ENCODE measurements around the gene FPGS. TPM values are rescaled to one million over a fixed set of nuclear protein-coding genes. Genes with fewer than 3 reads are reported as not detected.
"Not testable (repeated sequence)": the region's sequence is repeated elsewhere in the genome, so short reads cannot be mapped to it uniquely, and the experiment has no call there.

The FPGS gene
- total and polyA plus RNA-seq, 9 donors = 18.9 to 209 (median 154) TPM

DNA sequence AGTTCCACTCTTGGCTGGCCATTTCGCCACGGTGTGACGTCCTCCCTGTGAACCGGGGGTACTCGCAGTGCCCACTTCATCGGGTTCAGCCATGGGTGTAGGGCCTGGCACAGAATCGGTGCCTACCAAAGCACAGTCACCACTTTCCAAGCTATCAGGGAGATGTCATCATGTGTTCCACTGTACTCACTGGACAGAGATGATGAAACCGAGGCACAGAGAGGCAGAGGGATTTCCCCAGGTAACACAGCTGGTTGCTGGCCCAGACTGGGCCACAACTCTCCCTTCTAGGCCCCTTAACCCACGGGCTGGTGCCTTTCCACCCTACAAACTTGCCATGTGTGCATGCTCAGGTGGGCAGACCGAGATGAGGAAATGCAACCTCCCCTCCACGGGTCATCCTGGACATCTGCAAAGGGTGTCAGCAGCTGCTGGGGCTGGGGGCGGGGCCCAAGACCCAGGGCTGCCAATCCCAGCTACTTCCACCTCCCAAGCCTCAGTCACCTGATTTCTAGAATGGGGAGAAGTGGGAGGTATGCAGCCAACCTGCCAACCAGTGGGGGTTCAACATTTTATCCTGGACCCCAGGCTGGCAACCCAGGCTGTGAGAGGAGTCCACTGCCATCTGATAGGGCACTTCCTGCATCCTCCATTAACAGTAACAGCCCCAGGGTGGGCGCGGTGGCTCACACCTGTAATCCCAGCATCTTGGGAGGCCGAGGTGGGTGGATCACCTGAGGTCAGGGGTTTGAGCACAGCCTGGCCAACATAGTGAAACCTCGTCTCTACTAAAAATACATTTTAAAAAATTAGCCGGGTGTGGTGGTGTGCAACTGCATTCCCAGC, 23.3 kb upstream of the FPGS start:
- peak overlapping the region; percentile 68 to 69 for H3K27ac ChIP-seq
- no peaks in the 10 kb centered on the region for H3K27me3 ChIP-seq
- no peaks in the 10 kb centered on the region for H3K36me3 ChIP-seq
- no peaks in the 10 kb centered on the region for H3K9me3 ChIP-seq
- H3K4me1 ChIP-seq (ENCODE audit: insufficient read depth) = no peaks in the 10 kb centered on the region
- H3K4me3 ChIP-seq = no peak overlapping the region
- TF ChIP-seq, protein P1, sequence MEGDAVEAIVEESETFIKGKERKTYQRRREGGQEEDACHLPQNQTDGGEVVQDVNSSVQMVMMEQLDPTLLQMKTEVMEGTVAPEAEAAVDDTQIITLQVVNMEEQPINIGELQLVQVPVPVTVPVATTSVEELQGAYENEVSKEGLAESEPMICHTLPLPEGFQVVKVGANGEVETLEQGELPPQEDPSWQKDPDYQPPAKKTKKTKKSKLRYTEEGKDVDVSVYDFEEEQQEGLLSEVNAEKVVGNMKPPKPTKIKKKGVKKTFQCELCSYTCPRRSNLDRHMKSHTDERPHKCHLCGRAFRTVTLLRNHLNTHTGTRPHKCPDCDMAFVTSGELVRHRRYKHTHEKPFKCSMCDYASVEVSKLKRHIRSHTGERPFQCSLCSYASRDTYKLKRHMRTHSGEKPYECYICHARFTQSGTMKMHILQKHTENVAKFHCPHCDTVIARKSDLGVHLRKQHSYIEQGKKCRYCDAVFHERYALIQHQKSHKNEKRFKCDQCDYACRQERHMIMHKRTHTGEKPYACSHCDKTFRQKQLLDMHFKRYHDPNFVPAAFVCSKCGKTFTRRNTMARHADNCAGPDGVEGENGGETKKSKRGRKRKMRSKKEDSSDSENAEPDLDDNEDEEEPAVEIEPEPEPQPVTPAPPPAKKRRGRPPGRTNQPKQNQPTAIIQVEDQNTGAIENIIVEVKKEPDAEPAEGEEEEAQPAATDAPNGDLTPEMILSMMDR (IDR thresholded peaks at IDR 0.05) = no peak
- TF ChIP-seq EP300 (IDR thresholded peaks at IDR 0.05) (no peak), POLR2A (IDR thresholded peaks at IDR 0.05) (no peak)
- WGBS, 3 donors = 65 to 70% (median 68%) methylated on average over 14 to 17 of the region's 17 CpGs
- no peak for DNase-seq
- intact Hi-C loops (cut with DNase I) = no loop called here

DNA sequence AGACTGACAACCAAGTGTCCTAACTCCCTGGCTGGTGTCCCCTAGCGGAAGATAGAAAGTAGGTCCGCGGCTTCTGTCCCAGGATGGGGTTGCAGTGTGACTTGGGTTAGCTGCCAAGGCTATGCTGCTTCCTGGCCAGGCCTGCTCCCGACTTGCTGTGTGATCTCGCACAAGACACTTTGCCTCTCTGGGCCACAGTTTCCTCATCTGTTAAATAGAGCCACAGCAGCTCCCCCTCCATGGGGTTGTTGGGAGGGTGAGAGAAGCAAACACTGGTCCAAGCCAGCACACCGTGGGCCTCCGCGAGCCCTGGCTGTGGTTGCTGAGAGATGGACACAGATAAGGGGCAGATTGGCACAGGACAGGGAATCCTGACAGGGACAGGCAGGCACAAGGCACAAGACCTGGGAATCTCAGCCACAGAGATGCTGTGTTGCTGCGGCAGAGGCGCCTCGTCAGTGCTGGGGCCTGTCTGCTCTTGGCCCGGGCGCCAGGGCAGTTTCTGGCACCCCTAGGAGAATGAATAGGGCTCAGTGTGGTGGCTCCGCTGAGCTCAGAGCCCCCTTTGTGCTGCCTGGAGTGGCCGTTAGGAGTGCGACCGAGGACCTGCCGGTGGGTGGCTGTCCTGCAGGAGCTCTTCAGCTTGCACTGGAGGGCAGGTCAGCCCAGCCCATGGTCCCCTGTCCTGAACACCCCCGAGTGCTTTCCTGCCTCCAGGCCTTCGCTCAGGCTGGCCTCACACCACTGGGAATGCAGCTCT, 22.4 kb upstream of the FPGS start:
- H3K4me1 ChIP-seq (ENCODE audit: insufficient read depth) = peaks cover 3% of the 10 kb centered on the region
- no peaks in the 10 kb centered on the region for H3K27me3 ChIP-seq
- no peaks in the 10 kb centered on the region for H3K9me3 ChIP-seq
- TF ChIP-seq, protein P1 (IDR thresholded peaks at IDR 0.05) = no peak
- TF ChIP-seq EP300 (IDR thresholded peaks at IDR 0.05) (no peak), POLR2A (IDR thresholded peaks at IDR 0.05) (no peak)
- no peak for DNase-seq
- no peak overlapping the region for H3K27ac ChIP-seq
- WGBS, 3 donors = 81 to 89% (median 87%) methylated on average over 20 of the region's 20 CpGs
- intact Hi-C loops (cut with DNase I) = loop anchor here in 2 of 4 donors (5.0 to 10.0 kb wide), 3 partner anchors 38 to 84 kb away; partner anchors contain the start of gene TOR2A (in 1 of the 2)
- no peaks in the 10 kb centered on the region for H3K36me3 ChIP-seq
- no peak overlapping the region for H3K4me3 ChIP-seq

DNA sequence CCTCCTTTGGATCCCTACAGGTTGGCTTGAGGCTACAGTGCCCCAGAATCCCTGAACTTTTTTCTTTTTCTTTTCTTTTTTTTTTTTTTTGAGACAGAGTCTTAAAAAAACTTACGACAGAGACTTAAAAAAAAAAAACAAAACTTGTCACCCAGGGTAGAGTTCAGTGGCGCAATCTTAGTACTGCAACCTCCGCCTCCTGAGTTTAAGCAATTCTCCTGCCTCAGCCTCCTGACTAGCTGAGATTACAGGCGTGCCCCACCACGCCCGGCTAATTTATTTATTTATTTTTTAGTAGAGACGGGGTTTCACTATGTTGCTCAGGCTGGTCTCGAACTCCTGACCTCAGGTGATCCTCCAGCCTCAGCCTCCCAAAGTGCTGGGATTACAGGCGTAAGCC, 21.8 kb upstream of the FPGS start:
- not testable (repeated sequence) for H3K4me3 ChIP-seq; H3K27ac ChIP-seq; H3K9me3 ChIP-seq; DNase-seq; H3K27me3 ChIP-seq; H3K36me3 ChIP-seq; H3K4me1 ChIP-seq (ENCODE audit: insufficient read depth)
- intact Hi-C loops (cut with DNase I) = loop anchor here in 2 of 4 donors (5.0 to 10.0 kb wide), 3 partner anchors 39 to 84 kb away; partner anchors contain the start of gene TOR2A (in 1 of the 2)
- WGBS, 3 donors = 91 to 94% (median 92%) methylated on average over 9 of the region's 9 CpGs

DNA sequence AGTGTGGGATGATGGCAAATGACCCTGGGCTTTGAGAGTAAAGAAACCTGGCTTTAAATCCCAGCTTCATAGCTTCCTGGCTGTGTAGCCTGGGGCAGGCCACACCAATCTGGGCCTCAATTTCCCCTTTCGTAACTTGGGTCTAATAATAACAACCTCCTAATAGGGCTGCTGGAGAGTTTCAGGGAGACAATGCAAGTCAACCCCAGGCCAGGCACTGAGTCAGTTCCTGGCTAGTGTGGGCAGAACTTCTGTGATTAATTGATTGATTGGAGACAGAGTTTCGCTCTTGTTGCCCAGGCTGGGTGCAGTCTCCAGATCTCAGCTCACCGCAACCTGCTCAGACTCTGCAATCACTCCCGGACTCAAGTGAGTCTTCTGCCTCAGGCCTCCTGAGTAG, 20.9 kb upstream of the FPGS start:
- Histone ChIP-seq H3K4me1 (ENCODE audit: insufficient read depth) (peaks cover 5% of the 10 kb centered on the region), H3K36me3 (no peaks in the 10 kb centered on the region), H3K9me3 (no peaks in the 10 kb centered on the region), H3K4me3 (no peak overlapping the region), H3K27me3 (no peaks in the 10 kb centered on the region), H3K27ac (no peak overlapping the region)
- no peak for DNase-seq
- intact Hi-C loops (cut with DNase I) = loop anchor here in 2 of 4 donors (5.0 to 10.0 kb wide), 3 partner anchors 40 to 83 kb away; partner anchors contain the start of gene TOR2A (in 1 of the 2)
- 90 to 95% (median 92%) methylated on average over 4 of the region's 4 CpGs for WGBS, 3 donors
- TF ChIP-seq, protein P1 (IDR thresholded peaks at IDR 0.05) = no peak
- TF ChIP-seq EP300 (IDR thresholded peaks at IDR 0.05) = no peak
- TF ChIP-seq POLR2A (IDR thresholded peaks at IDR 0.05) = no peak

All from ovary (tissue), 9 donors.